K562 (cell line): ENCODE data around the gene ZNF366. TPM values are rescaled to one million over a fixed set of nuclear protein-coding genes. Genes with fewer than 3 reads are reported as not detected.

Experiments
- ATAC-seq: fragments of 200-7000 bp; cut with Tn5 transposase; 3 replicates; pipeline ENCODE4 v1.9.1; 2020; ENCODE audit warnings: moderate library complexity
- BruUV-seq: library from RNA; stranded (reverse); fragments of 400-500 nt; replicated peaks from 2 replicates; lab custom pipeline; 2021; lab: Mats Ljungman, UMichigan
- CTCF ChIA-PET: fragments of 300-600 bp; formaldehyde crosslinking; extraction: SDS; loops from one replicate; lab custom pipeline; 2021; ENCODE audit warnings: low intra/inter-chr PET ratio; lab: Yijun Ruan, JAX
- POLR2A ChIA-PET: fragments of 300-600, 350-650 bp; sonication (Branson Sonifier 250); formaldehyde crosslinking; extraction: SDS; loops from one replicate; lab custom pipeline; 2021; ENCODE audit warnings: antibody characterized with exemption, inconsistent platforms; lab: Yijun Ruan, JAX
- DNase-seq, 4 experiments: peaks; one replicate each; pipeline versions ENCODE4 v3.0.0 to v3.0.0-alpha.2; 2011 to 2018; ENCODE audit warnings: low spot score in 3 of 4, mixed read lengths in 3 of 4; ENCODE audit errors: extremely low read depth in 1 of 4
- FAIRE-seq: peaks from 2 replicates; lab custom pipeline; 2011; peaks lifted over from hg19 to GRCh38; lab: Jason Lieb, UNC
- H2AFZ ChIP-seq: 2 replicates; pipeline ENCODE4 v1.6.0; 2011; ENCODE audit warnings: low read depth, low read length, control low read depth, inconsistent platforms
- H3K27ac ChIP-seq: fragments of 200-600 bp; 3 replicates; pipeline ENCODE4 v1.8.0; 2011; ENCODE audit warnings: low read depth, mild to moderate bottlenecking, control low read depth, inconsistent platforms, low read length, moderate library complexity, mixed read lengths; ENCODE audit errors: extremely low read depth
- H3K27me3 ChIP-seq, 2 experiments: fragments of 300-600 bp in 1 of 2; 2 replicates in 1 of 2; 3 replicates in 1 of 2; pipeline versions ENCODE4 v1.6.0 to v1.8.0; 2011; ENCODE audit warnings: inconsistent platforms in 2 of 2, low read length in 2 of 2, mild to moderate bottlenecking in 1 of 2, mixed read lengths in 1 of 2, moderate library complexity in 1 of 2; ENCODE audit not compliant: control insufficient read depth in 2 of 2, insufficient read depth in 2 of 2
- H3K36me3 ChIP-seq: fragments of 300-600 bp; 3 replicates; pipeline ENCODE4 v1.8.0; 2011; ENCODE audit warnings: mild to moderate bottlenecking, low read length, inconsistent platforms; ENCODE audit not compliant: control insufficient read depth, insufficient read depth
- H3K4me1 ChIP-seq, 2 experiments: fragments of 200-600 bp in 1 of 2; replicated peaks in 1 of 2; 2 replicates in 1 of 2; 3 replicates in 1 of 2; pipeline versions ENCODE4 v1.5.1 to v1.8.0; 2011; ENCODE audit warnings: inconsistent platforms in 2 of 2, low read length in 2 of 2, mild to moderate bottlenecking in 1 of 2, mixed read lengths in 1 of 2, moderate library complexity in 1 of 2; ENCODE audit not compliant: control insufficient read depth in 2 of 2, insufficient read depth in 2 of 2
- H3K4me2 ChIP-seq: 2 replicates; pipeline ENCODE4 v1.6.1; 2011; ENCODE audit warnings: low read length, control low read depth, inconsistent platforms, mixed read lengths; ENCODE audit not compliant: insufficient read depth
- H3K4me3 ChIP-seq: fragments of 200-600 bp; sonication (generic), shearing (Covaris generic); 2 replicates; pipeline ENCODE4 v1.5.1; 2016; ENCODE audit warnings: control low read depth, inconsistent platforms
- H3K79me2 ChIP-seq: fragments of 200-600 bp; 3 replicates; pipeline ENCODE4 v1.8.0; 2011; ENCODE audit warnings: low read length, inconsistent platforms; ENCODE audit not compliant: control insufficient read depth, insufficient read depth
- H3K9ac ChIP-seq, 2 experiments: 2 replicates each; pipeline versions ENCODE4 v1.6.0 to v1.6.1; 2011; ENCODE audit warnings: low read depth in 2 of 2, low read length in 2 of 2, control low read depth in 1 of 2, inconsistent platforms in 1 of 2, mild to moderate bottlenecking in 1 of 2, mixed read lengths in 1 of 2; ENCODE audit not compliant: insufficient read depth in 1 of 2
- H3K9me1 ChIP-seq: one replicate; pipeline ENCODE4 v1.6.0; 2011; ENCODE audit warnings: inconsistent platforms, mild to moderate bottlenecking, low read length, moderate library complexity; ENCODE audit not compliant: control insufficient read depth, insufficient read depth
- H3K9me3 ChIP-seq: replicated peaks from 2 replicates; pipeline ENCODE4 v1.5.1; 2011; ENCODE audit warnings: low read depth, low read length, inconsistent platforms; ENCODE audit not compliant: control insufficient read depth, insufficient read depth
- H4K20me1 ChIP-seq: replicated peaks from 2 replicates; pipeline ENCODE4 v1.6.1; 2011; ENCODE audit warnings: low read length, inconsistent platforms, mixed read lengths; ENCODE audit not compliant: control insufficient read depth, insufficient read depth
- FOSL1 ChIP-seq: fragments of 200-800 bp; sonication (Bioruptor generic); conservative IDR thresholded peaks from 2 replicates; pipeline ENCODE4 v1.6.1; 2016; ENCODE audit warnings: missing genetic modification characterization, missing compliant biosample characterization
- WGBS: fragments of 100-300 bp; shearing (Covaris generic); methylation state at CpG from one replicate; pipeline ENCODE4 v1.1.6; 2016; ENCODE audit warnings: low coverage, mixed read lengths; ENCODE audit not compliant: insufficient coverage; ENCODE audit errors: missing lambda C conversion rate; 5-methylcytosine and 5-hydroxymethylcytosine counted together
- in situ Hi-C: fragments of 300-500 bp; cut with MboI; formaldehyde crosslinking; loops from 4 replicates; pipeline ENCODE4 v1.15.0; 2018; ENCODE audit warnings: inconsistent platforms, mixed read lengths
- intact Hi-C: fragments of 100-400 bp; cut with micrococcal nuclease; formaldehyde crosslinking; loops from 2 replicates; pipeline ENCODE4 v1.14.2; 2022
- polyA plus RNA-seq, 8 experiments: library from polyadenylated mRNA; depleted of rRNA in 4 of 8; stranded (reverse) in 5 of 8; unstranded in 3 of 8; fragments of >200 nt; fragmentation: Nextera tagmentation in 2 of 8; fragmentation: Illumina TruSeq in 1 of 8; extraction: Ambion mirVana in 2 of 8; extraction: Trizol in 1 of 8; gene quantifications; 2 replicates each; pipeline versions ENCODE4 v1.2.1 to v1.2.3, GENCODE V29; 2011 to 2014; ENCODE audit warnings: inconsistent platforms in 1 of 8, missing spikeins in 1 of 8
- total RNA-seq, 7 experiments: library from RNA; depleted of rRNA in 6 of 7; stranded (reverse); fragments of >200 nt in 6 of 7; fragmentation: Illumina TruSeq in 2 of 7; extraction: Trizol in 2 of 7; gene quantifications; 2 replicates each; pipeline versions ENCODE4 v1.2.1 to v1.2.3, GENCODE V29; 2011 to 2021; ENCODE audit warnings: low replicate concordance in 1 of 7
- TF ChIP-seq, protein P1 (sequence below): fragments of 250-450 bp; sonication (Bioruptor Pico); IDR thresholded peaks from 2 replicates; pipeline ENCODE4 v1.8.0; 2022; ENCODE audit warnings: inconsistent platforms

ZNF366 gene
- total and polyA plus RNA-seq, 9 of the 15 experiments (the other 6 are each of a cell fraction or from before 2014, with no cell fraction given), result not detected

DNA sequence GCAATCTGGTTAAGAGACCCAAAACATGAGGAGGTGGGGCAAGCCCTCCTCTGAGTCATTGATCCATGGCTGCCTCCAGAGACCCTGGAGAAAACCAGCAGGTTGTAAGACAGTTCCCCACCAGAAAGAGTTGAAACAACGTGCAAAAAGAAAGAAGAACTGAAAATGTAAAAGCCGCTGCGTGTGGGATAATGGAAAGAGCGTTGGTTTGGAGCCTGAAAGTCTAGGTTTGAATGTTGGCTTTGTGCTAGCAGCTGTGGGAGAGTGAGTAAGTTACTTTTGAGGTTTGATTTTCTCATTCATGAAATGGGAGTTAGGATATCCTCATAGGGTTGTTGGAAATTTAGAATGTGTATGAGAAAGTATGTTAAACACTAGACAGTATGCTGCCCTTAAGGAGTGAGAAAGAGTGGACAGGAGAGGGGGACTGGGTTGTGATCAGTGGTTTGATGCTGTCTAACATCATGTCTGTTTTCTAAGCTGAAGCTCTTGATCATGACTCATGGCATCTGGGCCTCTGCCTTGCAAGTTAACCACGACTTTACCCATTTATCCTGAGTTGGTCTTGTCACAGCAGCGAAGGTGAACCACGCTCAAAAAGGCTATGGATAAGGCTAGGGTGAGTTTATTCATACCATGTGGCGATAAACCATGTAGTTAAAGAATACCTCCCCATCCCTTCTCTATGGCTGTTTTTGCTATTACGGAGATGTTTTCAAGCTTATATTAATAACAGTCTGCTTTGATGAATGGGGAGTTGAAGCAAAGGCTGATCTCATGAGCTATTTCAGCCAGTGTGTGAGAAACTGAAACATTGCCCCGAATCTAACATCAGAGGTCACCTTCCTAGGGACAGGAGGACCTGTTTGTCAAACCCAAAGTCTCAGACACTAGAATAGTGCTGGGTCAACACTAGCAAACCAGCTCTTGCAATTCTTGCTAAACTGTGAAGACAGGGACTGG is 41.3 kb downstream of the ZNF366 start:
- H3K4me2 ChIP-seq, result no peak overlapping the region
- peaks cover under 1 to 22% of the 10 kb centered on the region in 2 experiments; a peak in 3 of 5 replicates for H3K4me1 ChIP-seq
- H2AFZ ChIP-seq, result peak overlapping the region; percentile 57
- no peak overlapping the region for H3K4me3 ChIP-seq
- no peak overlapping the region for H3K27ac ChIP-seq
- no peaks in the 10 kb centered on the region for H3K9me1 ChIP-seq
- no peaks in the 10 kb centered on the region for H3K27me3 ChIP-seq
- BruUV-seq, result no TSS peak
- H3K9ac ChIP-seq, result no peak overlapping the region
- in situ Hi-C loops, result no loop called here
- no peaks in the 10 kb centered on the region for H3K9me3 ChIP-seq
- H3K79me2 ChIP-seq, result no peaks in the 10 kb centered on the region
- no peaks in the 10 kb centered on the region for H4K20me1 ChIP-seq
- CTCF ChIA-PET, result no interaction called here
- no peaks in the 10 kb centered on the region for H3K36me3 ChIP-seq
- no peak for DNase-seq
- TF ChIP-seq, protein P1, sequence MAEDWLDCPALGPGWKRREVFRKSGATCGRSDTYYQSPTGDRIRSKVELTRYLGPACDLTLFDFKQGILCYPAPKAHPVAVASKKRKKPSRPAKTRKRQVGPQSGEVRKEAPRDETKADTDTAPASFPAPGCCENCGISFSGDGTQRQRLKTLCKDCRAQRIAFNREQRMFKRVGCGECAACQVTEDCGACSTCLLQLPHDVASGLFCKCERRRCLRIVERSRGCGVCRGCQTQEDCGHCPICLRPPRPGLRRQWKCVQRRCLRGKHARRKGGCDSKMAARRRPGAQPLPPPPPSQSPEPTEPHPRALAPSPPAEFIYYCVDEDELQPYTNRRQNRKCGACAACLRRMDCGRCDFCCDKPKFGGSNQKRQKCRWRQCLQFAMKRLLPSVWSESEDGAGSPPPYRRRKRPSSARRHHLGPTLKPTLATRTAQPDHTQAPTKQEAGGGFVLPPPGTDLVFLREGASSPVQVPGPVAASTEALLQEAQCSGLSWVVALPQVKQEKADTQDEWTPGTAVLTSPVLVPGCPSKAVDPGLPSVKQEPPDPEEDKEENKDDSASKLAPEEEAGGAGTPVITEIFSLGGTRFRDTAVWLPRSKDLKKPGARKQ (CRISPR knock-in tag), result no peak
- 0 out of 2 replicates have a peak, but pooled peaks have one; percentile 11 for TF ChIP-seq FOSL1 (tag)
- WGBS, result 52% methylated on average over 10 of the region's 10 CpGs
- intact Hi-C loops, result no loop called here
- FAIRE-seq, result peak; percentile 37
- POLR2A ChIA-PET, result interaction anchor here (0.6 to 1.0 kb wide), 3 partner anchors 12 to 287 kb away, joined by 3 read pairs; no protein-coding TSS in a partner anchor
- ATAC-seq, result no peak
